Right hindlimb (tissue), 1 donor: ENCODE measurements around the gene VSIG8.
"Not testable (repeated sequence)": the region's sequence is repeated elsewhere in the genome, so short reads cannot be mapped to it uniquely, and the experiment has no call there.

Experiments used
- DNase-seq: peaks from one replicate; pipeline ENCODE4 v3.0.0-alpha.2; 2018

Gene VSIG8, protein sequence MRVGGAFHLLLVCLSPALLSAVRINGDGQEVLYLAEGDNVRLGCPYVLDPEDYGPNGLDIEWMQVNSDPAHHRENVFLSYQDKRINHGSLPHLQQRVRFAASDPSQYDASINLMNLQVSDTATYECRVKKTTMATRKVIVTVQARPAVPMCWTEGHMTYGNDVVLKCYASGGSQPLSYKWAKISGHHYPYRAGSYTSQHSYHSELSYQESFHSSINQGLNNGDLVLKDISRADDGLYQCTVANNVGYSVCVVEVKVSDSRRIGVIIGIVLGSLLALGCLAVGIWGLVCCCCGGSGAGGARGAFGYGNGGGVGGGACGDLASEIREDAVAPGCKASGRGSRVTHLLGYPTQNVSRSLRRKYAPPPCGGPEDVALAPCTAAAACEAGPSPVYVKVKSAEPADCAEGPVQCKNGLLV

DNA sequence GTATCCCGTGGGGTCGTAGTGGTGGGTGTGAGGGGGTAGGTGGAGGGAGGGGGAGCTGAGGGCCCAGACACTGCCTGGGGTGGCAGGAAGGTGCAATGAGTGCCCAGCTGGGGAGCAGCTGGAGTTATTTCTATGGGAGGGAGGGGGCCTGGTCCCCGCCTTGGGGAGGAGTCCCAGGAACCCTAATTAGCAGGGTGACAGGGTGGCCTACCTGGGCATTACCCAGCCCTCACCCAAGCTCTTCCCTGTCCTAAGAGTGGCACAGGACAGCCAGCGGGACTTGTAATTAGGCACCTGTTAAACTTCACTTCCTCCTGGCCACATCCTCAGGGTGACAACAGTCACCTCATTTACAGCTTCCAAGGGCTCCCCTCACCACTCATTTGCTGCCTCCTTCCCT, at the start of gene VSIG8:
Gene VSIG8, minus strand, starts transcription at position 101 of the 400 bp plus-strand sequence. CDS start 136 bp downstream, outside the sequence.
- DNase-seq: no peak

GRCh38 chr1:159911326-159912070, 49.0 kb upstream of the VSIG8 start:
- no peak for DNase-seq

DNA sequence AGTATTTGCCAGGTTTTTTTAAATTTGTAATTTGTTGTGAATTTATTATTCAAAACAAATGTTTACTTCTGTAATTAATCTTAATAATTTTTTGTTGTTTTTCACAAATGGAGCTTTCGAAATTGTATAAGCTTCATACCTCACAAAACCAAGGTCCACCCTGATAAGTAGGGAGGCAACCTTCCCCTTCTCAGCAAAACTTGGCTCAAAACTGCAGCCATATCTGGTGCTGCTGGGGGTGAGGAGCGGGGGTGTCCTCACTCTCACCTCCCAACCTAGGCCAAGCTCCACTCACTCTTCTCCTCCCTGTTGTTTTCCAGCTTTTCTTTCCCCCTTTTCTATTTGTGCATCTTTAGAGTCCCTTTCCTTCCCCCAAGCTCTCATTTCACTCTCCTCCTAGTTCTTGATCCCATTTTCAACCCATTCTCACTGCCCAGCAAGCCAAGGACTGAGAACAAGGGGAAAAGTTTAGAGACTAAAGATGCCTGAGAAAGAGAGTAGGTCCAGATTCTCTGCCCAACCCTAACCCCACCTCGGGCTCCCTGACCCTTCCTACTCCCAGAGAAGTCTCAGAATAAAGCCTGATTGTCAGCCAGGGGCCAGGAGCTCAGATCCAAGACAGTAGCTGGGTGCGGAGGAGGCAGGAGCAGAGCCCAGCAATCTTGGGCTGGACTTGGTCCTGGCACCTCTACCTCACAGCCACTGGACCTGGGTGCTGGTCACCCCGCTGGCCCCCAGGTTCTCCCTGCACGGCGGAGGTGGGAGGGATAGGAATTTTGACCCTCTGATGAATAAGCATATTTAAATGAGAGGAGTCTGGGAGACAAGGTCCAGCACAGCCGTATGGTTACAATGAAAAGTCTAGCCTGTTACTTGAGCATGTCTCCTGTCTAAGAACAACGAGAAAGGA, 45.8 kb upstream of the VSIG8 start:
- no peak for DNase-seq

DNA sequence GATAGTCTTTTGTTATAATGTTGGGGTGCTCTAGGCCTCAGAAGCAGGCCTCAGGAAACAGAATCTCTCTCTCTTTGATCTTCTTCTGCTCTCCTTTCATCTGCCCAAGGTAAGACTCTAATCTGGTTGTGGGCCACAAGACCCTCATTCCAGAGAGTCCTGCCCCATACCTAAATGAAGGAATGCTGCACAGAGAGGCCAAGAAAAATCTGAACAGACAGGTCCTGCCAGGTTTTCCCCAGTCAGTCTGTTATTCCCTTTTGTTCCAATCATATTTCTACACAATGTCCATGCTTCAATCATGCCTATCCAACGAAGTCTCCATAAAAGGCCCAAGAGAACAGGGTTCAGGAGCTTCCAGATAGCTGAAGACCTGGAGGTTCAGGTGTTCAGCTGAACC, 44.5 kb upstream of the VSIG8 start:
- DNase-seq: no peak

DNA sequence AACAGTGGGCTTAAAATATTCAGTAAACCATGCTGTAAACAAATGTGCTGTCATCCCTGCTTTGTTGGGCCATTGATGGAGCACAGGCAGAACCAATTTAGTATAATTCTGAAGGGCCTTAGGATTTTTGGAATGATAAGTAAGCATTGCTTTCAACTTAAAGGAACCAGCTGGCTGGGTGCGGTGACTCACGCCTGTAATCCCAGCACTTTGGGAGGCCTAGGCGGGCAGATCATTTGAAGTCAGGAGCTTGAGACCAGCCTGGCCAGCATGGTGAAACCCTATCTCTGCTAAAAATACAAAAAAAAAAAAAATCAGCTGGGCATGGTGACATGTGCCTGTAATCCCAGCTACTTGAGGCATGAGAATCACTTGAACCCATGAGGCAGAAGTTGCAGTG, 41.6 kb upstream of the VSIG8 start:
- not testable (repeated sequence) for DNase-seq

- DNase-seq: no peak
These were observed 40.1 kb upstream of the VSIG8 start for GRCh38 chr1:159902541-159902940.

DNA sequence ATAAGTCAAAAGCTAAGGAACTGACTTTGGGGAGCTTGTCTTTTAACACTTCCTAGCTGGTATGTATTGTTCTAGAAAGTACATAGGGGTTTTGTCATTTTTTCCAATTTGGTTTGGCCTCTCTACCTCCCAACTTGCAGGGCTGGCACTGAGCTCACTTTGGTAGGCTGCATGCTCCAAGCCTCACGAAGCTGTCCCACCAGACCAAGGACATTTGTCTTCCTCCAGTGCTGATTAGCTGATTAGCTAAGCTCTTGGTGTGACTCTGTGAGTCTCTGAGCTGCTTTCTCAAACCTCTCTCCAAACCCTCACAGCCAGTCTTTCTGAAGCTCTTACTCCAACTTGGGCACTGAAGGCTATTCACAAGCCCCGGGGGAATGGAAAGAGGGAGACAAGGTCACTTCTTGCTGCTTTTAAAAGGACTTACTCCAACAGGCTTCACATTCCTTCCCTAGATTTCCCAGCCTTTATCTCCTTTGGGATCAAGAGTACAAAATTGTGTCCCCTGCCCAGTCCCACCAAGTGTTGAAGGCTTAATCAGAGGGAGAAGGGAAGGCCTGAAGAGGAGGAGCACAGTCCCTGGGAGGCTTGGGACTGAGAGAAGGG, 38.4 kb upstream of the VSIG8 start:
- DNase-seq: no peak

GRCh38 chr1:159900086-159900680, 37.7 kb upstream of the VSIG8 start, which contains the start of gene CFAP45:
Gene CFAP45, minus strand, starts transcription at chr1:159900165. Its CDS starts 67 bp downstream, at chr1:159900098.
- DNase-seq: peak; percentile 87

- not testable (repeated sequence) for DNase-seq
These were observed 37.2 kb upstream of the VSIG8 start for GRCh38 chr1:159899634-159900033.

GRCh38 chr1:159898527-159898926, 36.1 kb upstream of the VSIG8 start:
- DNase-seq: no peak

GRCh38 chr1:159897962-159898361, 35.5 kb upstream of the VSIG8 start:
- no peak for DNase-seq

- DNase-seq: no peak
These were observed 34.1 kb upstream of the VSIG8 start for GRCh38 chr1:159896546-159896930.

DNA sequence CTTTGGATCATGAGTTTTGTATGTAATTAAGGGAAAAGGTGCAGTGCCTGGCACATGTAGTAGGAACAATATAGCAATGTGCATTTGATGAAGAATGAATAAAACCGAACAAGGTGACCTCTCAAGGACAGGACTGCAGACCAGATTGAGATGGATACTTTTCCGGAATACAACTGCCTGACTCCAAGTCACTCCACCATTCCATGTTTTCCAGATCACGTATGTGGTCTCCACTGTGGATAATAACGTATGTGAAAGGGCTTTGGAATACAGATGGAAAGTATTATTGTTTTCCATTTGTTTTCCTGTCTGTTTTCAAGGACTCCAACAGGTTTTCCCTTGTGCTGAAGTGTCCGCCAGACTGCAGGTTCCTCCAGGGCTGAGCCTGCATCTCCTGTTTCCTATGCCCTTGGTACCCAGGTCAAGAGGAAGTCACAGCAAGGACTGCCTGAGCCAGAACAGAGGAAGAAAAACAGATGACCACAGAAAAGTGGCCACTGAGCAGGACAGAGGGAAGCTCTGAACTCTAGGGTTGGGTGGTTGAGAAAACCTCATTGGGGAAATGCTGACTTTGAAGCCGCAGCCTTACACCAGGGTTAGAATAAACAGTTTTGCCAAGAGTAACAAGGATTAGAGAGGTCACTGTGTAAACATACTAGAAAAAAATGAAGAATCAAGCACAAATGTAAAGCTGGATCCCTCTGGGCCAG, 33.5 kb upstream of the VSIG8 start:
- peak; percentile 49 for DNase-seq

DNA sequence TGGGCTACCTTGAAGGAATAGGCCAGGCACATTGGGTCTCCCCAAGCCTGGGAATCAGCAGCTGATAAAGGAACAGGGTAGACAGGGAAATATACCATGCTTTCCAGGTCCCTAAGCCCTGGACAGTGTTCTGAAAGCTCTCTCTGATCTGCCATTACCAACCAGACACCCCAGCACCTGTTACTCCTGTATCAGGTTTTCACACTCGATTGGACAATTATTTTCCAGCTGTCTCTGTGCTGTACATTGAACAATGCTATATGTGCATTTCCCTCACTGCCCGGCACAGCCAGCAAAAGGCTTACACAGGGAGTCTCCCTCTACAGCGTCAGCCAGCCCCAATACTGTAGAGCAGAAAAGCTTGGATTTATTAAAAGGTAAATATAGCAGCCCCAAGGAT, 32.8 kb upstream of the VSIG8 start:
- no peak for DNase-seq

DNA sequence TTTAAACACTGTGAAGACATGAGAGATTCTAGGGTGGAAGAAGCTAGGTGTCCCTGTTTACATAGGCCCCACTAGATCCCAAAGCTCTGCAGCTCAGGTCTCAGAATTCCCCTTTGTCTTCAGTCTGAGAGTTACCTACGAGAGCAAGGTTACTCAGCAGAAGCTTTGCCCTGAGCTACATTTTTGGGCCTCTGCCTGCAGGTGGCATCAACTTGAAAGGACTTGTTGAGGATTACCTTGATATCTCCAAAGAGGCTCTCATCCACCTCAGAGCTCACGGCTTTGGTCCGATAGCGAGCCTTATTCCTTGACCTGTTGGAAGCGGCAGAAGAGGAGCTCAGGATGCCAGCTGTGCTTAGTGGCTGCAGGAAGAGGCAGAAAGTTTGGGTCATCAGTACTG, 30.5 kb upstream of the VSIG8 start:
- no peak for DNase-seq

DNA sequence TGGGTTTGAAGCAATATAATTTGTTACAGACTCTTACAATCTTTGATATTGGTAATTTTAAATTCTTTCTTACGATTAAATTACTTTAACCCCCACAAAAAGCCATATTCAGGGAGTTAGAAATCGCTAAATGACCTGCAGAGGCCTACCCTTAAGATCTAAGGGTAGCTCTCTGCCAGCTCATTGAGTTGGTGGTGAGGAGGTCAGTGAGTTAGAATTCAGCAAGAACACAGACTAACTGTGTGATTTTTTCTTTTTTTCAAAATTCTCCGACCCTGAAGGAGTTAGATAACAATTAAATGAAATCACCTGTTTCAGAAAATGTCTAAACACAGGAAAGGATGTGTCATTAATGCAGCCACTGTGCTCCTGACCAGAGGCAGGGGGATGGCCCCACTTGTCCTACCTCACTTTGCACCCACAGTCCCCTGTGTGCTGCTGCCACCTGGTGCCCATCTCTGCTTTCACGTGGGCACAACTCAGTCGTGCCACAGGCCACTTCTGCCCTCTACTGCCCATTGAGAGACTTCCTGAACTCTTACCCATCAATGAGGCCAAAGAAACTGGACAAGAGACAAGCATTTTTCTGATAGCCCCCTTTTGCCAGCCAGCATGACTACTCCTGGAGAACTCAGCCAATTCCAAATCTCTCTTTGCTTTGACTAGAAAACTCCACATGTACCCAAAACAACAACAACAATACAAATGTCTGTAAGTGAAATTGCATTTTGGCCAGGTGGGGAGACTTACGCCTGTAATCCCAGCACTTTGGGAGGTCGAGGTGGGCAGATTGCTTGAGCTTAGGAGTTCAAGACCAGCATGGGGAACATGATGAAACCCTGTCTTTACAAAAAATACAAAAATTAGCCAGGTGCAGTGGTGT, 29.1 kb upstream of the VSIG8 start:
- peak; percentile 80 for DNase-seq

DNA sequence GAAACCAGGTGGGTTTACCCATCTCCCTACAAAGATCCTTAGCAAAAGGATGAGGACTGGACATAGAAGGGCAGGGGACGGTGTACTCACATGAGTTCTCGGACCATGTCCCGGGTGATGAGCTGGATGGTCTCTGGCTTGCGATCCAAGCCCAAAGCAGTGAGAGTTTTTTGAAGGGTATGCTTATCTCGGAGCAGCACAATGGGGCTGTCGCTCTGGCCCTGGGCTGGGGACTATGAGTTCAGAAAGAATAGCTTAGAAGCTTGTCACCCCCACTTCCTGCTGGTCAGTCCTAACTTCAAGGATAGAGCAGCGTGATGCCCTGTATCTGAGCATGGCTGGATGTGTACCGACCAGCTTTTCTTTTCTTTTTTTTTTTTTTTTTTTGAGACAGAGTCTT, 27.9 kb upstream of the VSIG8 start:
- no peak for DNase-seq

DNA sequence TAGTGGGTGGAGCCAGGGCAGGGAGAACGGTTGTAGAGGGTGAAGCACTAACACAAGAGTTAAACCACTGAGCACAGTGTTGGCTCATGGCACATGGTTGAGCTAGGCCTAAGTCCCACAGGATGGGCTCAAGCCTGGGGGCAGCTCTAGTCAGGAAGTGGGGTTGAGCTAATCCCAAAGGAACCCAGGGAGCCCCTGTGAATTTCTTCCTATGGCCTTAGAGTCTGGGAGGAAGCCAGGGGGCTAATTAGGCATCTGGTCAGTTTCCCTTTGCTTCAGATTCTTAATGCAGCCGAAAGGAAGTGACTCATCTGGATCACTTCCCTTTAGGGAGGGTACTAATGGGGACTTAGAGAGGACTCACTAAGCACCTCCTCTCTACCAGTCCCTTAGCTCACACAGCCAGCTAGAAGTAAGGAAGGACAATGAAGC, 27.4 kb upstream of the VSIG8 start:
- DNase-seq: peak; percentile 58

GRCh38 chr1:159889202-159889601, 26.7 kb upstream of the VSIG8 start:
- no peak for DNase-seq

GRCh38 chr1:159884296-159884695, 21.8 kb upstream of the VSIG8 start:
- no peak for DNase-seq
